PC-3 (cell line): Measurements from ENCODE around the gene SLC33A1.

Experiments
- EZH2 ChIP-seq: fragments of 300-600 bp; sonication (generic); IDR thresholded peaks from one replicate; pipeline ENCODE4 v1.6.1; 2017; ENCODE audit warnings: antibody characterized with exemption, mild to moderate bottlenecking, low read length; ENCODE audit not compliant: unreplicated experiment
- TF ChIP-seq, protein P1 (sequence below): fragments of 300-600 bp; sonication (generic); conservative IDR thresholded peaks from 2 replicates; pipeline ENCODE4 v1.5.1; 2017; ENCODE audit warnings: antibody characterized with exemption, low read depth, mild to moderate bottlenecking, low read length

GRCh38 chr3:155772801-155773200 is 81.4 kb downstream of the SLC33A1 start:
- TF ChIP-seq, protein P1, sequence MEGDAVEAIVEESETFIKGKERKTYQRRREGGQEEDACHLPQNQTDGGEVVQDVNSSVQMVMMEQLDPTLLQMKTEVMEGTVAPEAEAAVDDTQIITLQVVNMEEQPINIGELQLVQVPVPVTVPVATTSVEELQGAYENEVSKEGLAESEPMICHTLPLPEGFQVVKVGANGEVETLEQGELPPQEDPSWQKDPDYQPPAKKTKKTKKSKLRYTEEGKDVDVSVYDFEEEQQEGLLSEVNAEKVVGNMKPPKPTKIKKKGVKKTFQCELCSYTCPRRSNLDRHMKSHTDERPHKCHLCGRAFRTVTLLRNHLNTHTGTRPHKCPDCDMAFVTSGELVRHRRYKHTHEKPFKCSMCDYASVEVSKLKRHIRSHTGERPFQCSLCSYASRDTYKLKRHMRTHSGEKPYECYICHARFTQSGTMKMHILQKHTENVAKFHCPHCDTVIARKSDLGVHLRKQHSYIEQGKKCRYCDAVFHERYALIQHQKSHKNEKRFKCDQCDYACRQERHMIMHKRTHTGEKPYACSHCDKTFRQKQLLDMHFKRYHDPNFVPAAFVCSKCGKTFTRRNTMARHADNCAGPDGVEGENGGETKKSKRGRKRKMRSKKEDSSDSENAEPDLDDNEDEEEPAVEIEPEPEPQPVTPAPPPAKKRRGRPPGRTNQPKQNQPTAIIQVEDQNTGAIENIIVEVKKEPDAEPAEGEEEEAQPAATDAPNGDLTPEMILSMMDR, result no peak
- no peak for TF ChIP-seq EZH2
